Lower lobe of right lung (tissue), 2 donors: ENCODE measurements around the gene YTHDF1. TPM values are rescaled to one million over a fixed set of nuclear protein-coding genes. Genes with fewer than 3 reads are reported as not detected.

ENCODE experiments used
- ATAC-seq, 2 donors: fragments of 200-7000 bp; cut with Tn5 transposase; one replicate each; pipeline ENCODE4 v1.9.1; 2020 to 2022; ENCODE audit warnings: mild to moderate bottlenecking in 2 of 2, moderate library complexity in 2 of 2
- DNase-seq: peaks from one replicate; pipeline ENCODE4 v3.0.0-alpha.2; 2020
- H3K27ac ChIP-seq: fragments of 200-600 bp; one replicate; pipeline ENCODE4 v1.8.0; 2022
- H3K27me3 ChIP-seq: fragments of 200-600 bp; one replicate; pipeline ENCODE4 v1.8.0; 2022; ENCODE audit warnings: low read depth
- H3K36me3 ChIP-seq: fragments of 200-600 bp; one replicate; pipeline ENCODE4 v1.8.0; 2022; ENCODE audit warnings: mild to moderate bottlenecking
- H3K4me1 ChIP-seq: fragments of 200-600 bp; one replicate; pipeline ENCODE4 v1.8.0; 2022
- H3K4me3 ChIP-seq: fragments of 200-600 bp; one replicate; pipeline ENCODE4 v1.8.0; 2022; ENCODE audit warnings: mild to moderate bottlenecking
- H3K9me3 ChIP-seq: fragments of 200-600 bp; one replicate; pipeline ENCODE4 v1.8.0; 2022
- CTCF ChIP-seq: fragments of 200-600 bp; IDR thresholded peaks from one replicate; pipeline ENCODE4 v1.8.0; 2022; ENCODE audit warnings: antibody characterized with exemption, mild to moderate bottlenecking
- intact Hi-C: fragments of 100-400 bp; cut with DNase I; formaldehyde crosslinking; loops from one replicate; pipeline ENCODE4 v1.11.0; 2022
- total RNA-seq: library from RNA; stranded (reverse); fragmentation: NEBNext Ultra II Directional; extraction: Animal tissue kit (Norgen Biotek cat#: 25700); gene quantifications from one replicate; pipeline ENCODE4 v1.2.1, GENCODE V29; 2021
- donor health status: DM: no; HTN: yes; CAD: no; lungs with severe emphysema.

The YTHDF1 gene
- total RNA-seq, 1 donor from 2014 or later, result 33.4 TPM

GRCh38 chr20:63164484-63165355 is 51.2 kb downstream of the YTHDF1 start:
- DNase-seq (no peak), ATAC-seq (no peak)
- TF ChIP-seq CTCF, result no peak
- intact Hi-C loops, result no loop called here
- H3K27ac ChIP-seq, result no peak overlapping the region
- H3K9me3 ChIP-seq, result no peaks in the 10 kb centered on the region
- no peak overlapping the region for H3K4me3 ChIP-seq
- H3K27me3 ChIP-seq, result peaks cover 51% of the 10 kb centered on the region
- H3K4me1 ChIP-seq, result no peaks in the 10 kb centered on the region
- no peaks in the 10 kb centered on the region for H3K36me3 ChIP-seq

DNA sequence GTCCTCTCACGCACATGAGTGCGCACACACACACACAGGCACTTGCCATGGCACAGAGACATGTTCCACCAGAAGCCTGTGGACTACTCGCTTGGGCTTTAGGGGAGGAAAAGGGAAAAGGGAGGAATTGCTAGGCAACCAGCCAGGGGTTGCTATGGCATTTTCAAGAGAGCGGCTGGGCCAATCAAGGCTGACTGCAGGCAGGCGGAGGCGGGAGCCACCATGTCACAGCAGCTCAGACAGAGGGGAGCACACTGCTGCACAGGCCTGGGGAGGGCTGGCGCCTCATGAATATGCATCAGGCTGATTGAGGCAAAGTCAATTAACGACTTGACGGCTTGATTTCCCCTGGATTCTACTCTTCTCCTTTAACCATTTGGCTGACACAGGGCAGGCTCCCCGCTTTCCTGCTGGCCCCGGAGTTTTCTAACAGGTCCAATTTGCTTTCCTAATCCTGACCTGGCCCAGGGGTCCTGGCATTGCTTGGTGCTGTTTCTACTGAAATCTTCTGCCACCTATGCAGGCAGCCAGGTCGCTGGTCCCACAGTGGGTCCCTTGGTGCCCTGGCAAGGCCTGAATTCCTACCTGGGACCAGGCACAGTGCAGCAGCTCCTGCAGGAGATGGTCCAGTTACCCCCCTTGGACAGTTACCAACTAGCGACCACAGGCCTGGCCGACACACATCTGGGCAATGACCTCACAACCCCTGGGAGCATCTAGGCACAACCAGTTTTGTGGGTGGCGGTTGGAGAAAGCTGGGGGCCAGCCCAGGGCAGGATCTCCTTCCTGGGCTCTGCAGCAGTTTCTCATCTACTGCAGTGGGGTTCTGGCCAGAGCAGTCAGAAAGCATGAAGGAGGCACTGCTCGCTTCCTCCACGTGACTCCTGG is 52.1 kb downstream of the YTHDF1 start:
- Histone ChIP-seq H3K36me3 (no peaks in the 10 kb centered on the region), H3K27ac (no peak overlapping the region), H3K4me1 (no peaks in the 10 kb centered on the region), H3K27me3 (peaks cover 51% of the 10 kb centered on the region), H3K9me3 (no peaks in the 10 kb centered on the region), H3K4me3 (no peak overlapping the region)
- intact Hi-C loops, result no loop called here
- TF ChIP-seq CTCF, result no peak
- no peak for ATAC-seq
- no peak for DNase-seq

- TF ChIP-seq CTCF, result no peak
- Histone ChIP-seq H3K4me1 (no peaks in the 10 kb centered on the region), H3K27me3 (peaks cover 48% of the 10 kb centered on the region), H3K4me3 (no peak overlapping the region), H3K36me3 (no peaks in the 10 kb centered on the region), H3K9me3 (no peaks in the 10 kb centered on the region), H3K27ac (no peak overlapping the region)
- no peak for DNase-seq
- ATAC-seq, result no peak
- intact Hi-C loops, result no loop called here
Observed at GRCh38 chr20:63163171-63163570, 52.8 kb downstream of the YTHDF1 start.

DNA sequence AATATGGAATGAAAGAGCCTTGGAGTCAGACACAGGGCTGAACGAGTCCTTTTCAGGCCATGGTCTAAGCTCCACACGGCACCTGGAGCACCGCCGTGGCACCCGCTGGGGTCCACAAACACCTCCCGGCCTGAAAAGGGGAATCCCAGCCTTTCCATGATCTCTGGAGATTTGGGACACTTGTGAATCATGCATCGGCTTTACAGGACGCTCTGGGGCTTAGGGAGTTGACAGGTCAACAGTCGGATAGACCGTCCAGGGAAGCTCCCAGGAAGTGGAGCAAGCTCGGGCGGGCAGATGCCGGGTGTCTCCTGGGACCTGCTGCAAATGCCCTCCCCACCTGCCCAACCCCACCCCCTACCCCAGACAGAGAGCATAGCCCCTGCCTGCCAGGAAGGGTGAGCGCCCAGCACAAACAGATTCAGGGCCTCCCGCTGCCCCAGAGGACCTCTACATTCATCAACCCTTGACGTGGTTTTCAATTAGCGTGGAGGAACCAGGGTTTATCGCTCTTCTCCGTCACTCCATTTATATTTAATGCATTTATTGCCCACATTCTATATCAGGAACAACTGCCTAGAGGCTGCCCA is 53.6 kb downstream of the YTHDF1 start:
- no peaks in the 10 kb centered on the region for H3K4me1 ChIP-seq
- H3K27ac ChIP-seq, result no peak overlapping the region
- peaks cover 42% of the 10 kb centered on the region for H3K27me3 ChIP-seq
- intact Hi-C loops, result no loop called here
- no peaks in the 10 kb centered on the region for H3K36me3 ChIP-seq
- ATAC-seq (no peak), DNase-seq (no peak)
- TF ChIP-seq CTCF, result no peak
- no peaks in the 10 kb centered on the region for H3K9me3 ChIP-seq
- H3K4me3 ChIP-seq, result no peak overlapping the region

- H3K36me3 ChIP-seq, result no peaks in the 10 kb centered on the region
- peaks cover 45% of the 10 kb centered on the region for H3K27me3 ChIP-seq
- DNase-seq (no peak), ATAC-seq (no peak)
- H3K4me3 ChIP-seq, result no peak overlapping the region
- no peak overlapping the region for H3K27ac ChIP-seq
- no peaks in the 10 kb centered on the region for H3K9me3 ChIP-seq
- intact Hi-C loops, result no loop called here
- no peak for TF ChIP-seq CTCF
- no peaks in the 10 kb centered on the region for H3K4me1 ChIP-seq
Observed at GRCh38 chr20:63161176-63161651, 54.7 kb downstream of the YTHDF1 start.
